GM12892 (cell line): Measurements from ENCODE around the gene GAB2.
"Not testable (repeated sequence)": the region's sequence is repeated elsewhere in the genome, so short reads cannot be mapped to it uniquely, and the experiment has no call there.

Experiments used
- DNase-seq: peaks from one replicate; pipeline ENCODE4 v3.0.0; 2011; ENCODE audit not compliant: insufficient read length
- FAIRE-seq: peaks from 2 replicates; lab custom pipeline; 2011; peaks lifted over from hg19 to GRCh38; lab: Jason Lieb, UNC
- POLR2A ChIP-seq: IDR thresholded peaks from 2 replicates; pipeline ENCODE4 v1.6.1; 2011; ENCODE audit warnings: low read depth, low read length, control low read depth
- POLR2AphosphoS5 ChIP-seq: IDR thresholded peaks from 2 replicates; pipeline ENCODE4 v1.6.1; 2011; ENCODE audit warnings: low read depth, low read length, control low read depth
- TAF1 ChIP-seq: IDR thresholded peaks from 2 replicates; pipeline ENCODE4 v1.6.1; 2011; ENCODE audit warnings: low read depth, mild to moderate bottlenecking, control low read depth, low read length, borderline replicate concordance

The GAB2 gene

DNA sequence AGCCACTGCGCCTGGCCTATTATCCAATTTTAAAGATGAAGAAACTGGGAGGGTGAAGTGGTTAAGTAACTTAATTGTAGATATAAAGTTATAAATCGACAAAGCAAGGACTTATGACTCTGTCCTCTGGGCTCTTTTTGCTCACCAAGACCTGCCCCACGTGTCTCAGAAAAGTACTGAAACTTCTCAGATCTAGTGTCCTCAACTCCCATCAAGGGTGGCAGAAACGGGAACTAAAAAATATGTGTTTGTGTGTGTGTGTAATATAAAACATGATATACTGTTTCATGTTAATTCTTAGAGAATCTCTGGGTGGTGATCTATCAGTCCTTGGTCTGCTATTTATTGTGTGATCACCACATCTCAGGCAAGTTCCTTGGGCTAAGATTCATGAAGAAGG, 104.9 kb downstream of the GAB2 start:
- peak; percentile 58 for FAIRE-seq

DNA sequence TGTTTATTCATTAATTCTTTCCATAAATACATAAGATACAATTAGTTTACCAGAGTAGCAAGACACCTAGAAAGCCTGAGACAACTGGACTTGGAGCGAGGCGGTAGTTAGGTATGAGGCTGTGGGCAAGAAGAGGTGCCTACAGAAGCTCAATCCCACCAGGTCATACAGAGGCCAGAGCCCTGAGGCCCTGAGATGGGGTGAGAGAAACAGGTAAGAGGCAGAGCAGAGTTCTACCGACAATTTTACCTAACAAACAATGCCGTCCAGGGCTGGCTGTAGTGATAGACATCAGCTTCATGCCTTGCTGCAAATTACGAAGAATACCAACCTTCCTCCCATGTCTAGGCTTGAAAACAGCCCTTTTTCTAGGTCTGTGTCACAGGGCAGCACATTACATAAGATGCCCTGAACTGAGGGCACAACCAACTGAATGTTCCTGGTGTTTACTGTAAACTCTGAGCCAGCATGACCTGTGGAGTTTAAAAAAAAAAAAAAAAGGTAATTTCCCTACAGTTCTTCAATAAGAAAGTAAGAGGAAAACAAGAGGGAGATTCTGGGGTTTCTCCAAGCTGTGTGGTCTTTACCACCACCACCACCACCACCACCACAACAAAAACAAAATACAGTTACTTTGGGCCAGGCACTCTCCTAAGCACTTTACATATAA, 105.8 kb downstream of the GAB2 start:
- FAIRE-seq (peak; percentile 50), DNase-seq (no peak)
- TF ChIP-seq TAF1 (no peak), POLR2AphosphoS5 (no peak), POLR2A (no peak)

More for the DNA sequence above, 104.9 kb downstream of the GAB2 start:
- no peak for DNase-seq
- TF ChIP-seq POLR2A (no peak), TAF1 (no peak), POLR2AphosphoS5 (no peak)

GRCh38 chr11:78310500-78310909, 107.1 kb downstream of the GAB2 start:
- TF ChIP-seq TAF1 (no peak), POLR2A (no peak), POLR2AphosphoS5 (no peak)
- FAIRE-seq (peak; percentile 93), DNase-seq (peak; percentile 45)

DNA sequence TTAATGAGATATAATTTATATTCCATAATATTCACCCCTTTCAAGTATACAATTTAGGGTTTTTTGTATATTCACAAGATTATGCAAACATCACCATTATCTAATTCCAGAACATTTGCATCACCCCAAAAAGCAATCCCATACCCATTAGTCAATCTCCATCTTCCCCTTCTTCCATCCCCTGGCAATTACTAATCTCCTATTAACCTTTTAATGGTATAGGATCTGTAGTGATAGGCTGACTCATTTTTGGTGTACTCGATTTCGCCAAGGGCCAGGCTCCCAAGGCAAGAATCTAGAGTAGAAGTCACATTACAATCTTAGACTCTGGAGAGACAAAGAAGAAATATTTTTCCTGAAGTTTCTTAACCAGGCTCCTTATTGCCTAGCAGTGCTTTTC, 113.4 kb downstream of the GAB2 start:
- no peak for DNase-seq
- FAIRE-seq, result no peak
- TF ChIP-seq POLR2AphosphoS5, result no peak

DNA sequence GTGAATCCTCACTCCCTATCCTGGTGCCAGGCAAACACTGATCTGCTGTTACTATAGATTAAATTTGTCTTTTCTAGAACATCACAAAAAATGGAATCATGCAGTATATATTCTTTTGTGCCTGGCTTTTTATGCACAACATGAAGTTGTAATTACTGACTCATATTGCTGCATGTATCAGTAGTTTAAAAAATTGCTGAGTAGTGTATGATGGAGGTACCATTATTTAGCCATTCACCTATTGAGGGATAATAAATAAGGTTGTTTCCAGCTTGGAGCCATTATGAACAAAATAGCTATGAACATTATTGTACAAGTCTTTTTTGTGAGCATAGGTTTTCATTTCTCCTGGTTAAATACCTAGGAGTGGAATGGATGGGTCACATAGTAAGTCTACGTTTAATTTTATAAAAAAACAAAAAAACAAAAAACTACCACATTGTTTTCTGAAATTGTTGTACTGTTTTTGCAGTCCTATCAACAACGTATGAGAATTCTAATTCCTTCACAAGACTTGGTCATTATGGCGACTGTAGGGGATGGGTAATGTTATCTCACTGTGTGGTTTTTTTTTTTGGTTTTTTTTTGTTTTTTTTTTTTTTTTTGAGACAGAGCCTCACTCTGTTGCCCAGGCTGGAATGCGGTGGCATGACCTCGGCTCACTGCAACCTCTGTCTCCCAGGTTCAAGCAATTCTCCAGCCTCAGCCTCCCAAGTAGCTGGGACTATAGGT, 117.3 kb downstream of the GAB2 start:
- FAIRE-seq (no peak), DNase-seq (no peak)
- TF ChIP-seq POLR2A (no peak), POLR2AphosphoS5 (no peak), TAF1 (no peak)

DNA sequence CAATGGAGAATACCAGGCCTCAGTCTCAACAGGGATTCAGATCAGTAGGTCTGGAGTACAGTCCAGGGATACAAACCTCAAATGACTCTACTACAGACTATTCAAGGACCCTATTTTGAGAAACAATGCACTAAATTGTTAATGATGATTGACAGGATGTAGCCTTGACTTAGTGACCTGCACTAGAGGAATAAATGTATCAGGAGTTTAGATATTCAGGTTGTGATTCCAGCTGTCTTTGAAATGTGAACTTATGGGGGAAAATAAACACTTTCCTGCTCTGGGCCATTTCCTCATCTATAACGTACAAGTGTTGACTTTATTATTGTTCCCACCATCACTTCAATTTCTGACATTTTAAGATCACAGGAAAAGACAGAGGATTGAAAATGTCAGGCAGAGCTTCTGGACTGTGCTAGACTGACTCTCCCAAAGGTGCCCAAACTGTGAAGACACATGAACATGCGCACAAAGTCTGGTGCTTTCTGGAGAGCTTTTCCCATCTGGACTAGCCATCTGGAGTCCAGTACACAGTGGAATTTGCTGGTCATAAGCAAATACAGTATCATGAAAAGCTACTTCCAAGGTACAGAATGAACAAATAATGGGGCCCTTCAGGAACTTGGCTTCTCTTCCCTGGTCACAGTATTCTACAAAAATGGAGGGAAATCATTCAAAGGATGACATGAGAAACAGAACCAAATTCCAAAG, 118.5 kb downstream of the GAB2 start:
- FAIRE-seq (no peak), DNase-seq (no peak)
- TF ChIP-seq POLR2AphosphoS5 (no peak), TAF1 (no peak), POLR2A (no peak)

- DNase-seq (no peak), FAIRE-seq (no peak)
- no peak for TF ChIP-seq POLR2AphosphoS5
- TF ChIP-seq TAF1, result no peak
- TF ChIP-seq POLR2A, result no peak
These were observed 119.3 kb downstream of the GAB2 start for GRCh38 chr11:78298291-78298771.

DNA sequence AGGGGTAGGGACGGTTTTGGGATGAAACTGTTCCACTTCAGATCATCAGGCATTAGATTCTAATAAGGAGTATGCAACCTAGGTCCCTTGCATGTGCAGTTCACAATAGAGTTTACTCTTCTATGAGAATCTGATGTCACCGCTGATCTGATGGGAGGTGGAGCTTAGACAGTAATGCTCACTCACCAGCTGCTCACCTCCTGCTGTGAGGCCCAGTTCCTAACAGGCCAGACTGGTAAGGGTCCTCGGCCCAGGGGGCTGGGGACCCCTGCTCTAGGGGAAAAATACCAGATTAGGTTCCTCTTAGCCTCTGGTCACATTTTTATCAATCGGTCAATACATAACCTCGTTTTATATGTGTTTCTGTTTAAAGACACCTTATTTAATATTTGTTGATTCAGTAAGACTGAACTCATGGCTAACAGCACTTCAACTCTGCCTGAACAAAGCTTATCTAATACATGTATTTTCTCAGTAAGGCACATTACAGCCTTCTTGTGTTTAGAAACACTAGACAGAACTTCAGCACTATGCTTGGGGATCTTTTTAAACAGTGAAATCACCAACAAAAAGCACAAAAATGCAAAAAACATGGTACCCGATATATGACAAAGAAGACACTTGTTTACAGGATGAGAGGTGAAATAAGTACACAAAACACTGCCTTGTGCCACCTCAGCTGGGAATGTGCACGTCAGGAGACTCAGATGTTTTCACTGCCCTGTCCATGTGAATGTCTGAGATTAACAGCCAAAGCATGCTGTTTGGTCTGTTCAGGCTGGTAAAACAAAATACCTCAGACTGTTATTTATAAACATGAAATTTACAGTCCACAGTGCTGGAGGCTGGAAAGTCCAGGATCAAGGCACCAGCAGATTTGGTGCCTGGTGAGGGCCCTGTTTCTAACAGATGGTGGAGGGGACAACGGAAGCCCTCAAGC, 121.4 kb downstream of the GAB2 start:
- no peak for TF ChIP-seq POLR2AphosphoS5
- TF ChIP-seq POLR2A, result no peak
- TF ChIP-seq TAF1, result no peak
- no peak for FAIRE-seq
- DNase-seq, result no peak

DNA sequence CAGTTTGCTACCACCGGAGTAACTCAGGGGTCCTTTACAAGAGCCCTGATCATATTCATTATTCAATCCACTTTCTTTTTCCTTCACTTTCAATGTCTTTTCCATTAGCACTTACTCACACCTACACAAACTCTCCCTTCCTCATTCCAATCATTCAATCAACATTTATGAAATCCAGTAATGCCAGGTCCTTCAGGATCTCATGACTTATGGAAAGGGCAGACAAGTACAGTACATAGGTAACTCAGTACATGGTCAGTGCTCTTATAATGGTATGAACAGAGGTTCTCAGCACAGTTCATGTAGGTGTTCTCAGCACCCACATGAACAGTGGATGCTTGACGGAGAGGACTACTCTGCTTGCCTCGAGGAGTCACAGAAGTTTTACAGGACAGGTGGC, 122.3 kb downstream of the GAB2 start:
- TF ChIP-seq POLR2AphosphoS5 (no peak), POLR2A (no peak), TAF1 (no peak)
- no peak for FAIRE-seq
- DNase-seq, result no peak

DNA sequence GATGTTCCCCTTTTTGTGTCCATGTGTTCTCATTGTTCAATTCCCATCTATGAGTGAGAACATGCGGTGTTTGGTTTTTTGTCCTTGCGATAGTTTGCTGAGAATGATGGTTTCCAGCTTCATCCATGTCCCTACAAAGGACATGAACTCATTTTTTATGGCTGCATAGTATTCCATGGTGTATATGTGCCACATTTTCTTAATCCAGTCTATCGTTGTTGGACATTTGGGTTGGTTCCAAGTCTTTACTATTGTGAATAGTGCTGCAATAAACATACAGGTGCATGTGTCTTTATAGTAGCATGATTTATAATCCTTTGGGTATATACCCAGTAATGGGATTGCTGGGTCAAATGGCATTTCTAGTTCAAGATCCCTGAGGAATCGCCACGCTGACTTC, 123.5 kb downstream of the GAB2 start:
- not testable (repeated sequence) for FAIRE-seq, DNase-seq

- peak; percentile 68 for FAIRE-seq
- TF ChIP-seq TAF1 (no peak), POLR2A (no peak)
- no peak for DNase-seq
These were observed 124.1 kb downstream of the GAB2 start for GRCh38 chr11:78293536-78293935.
